ENCODE results near the gene UBALD1.
"Not testable (repeated sequence)": the region's sequence is repeated elsewhere in the genome, so short reads cannot be mapped to it uniquely, and the experiment has no call there.

UBALD1 gene

GRCh38 chr16:4593086-4593485 lies 21.6 kb downstream of the UBALD1 start:
- no peak for FAIRE-seq

- no peak for FAIRE-seq
Observed at GRCh38 chr16:4591706-4592470, 22.8 kb downstream of the UBALD1 start.

GRCh38 chr16:4591191-4591590 lies 23.5 kb downstream of the UBALD1 start:
- no peak for FAIRE-seq

- FAIRE-seq, result no peak
Observed at GRCh38 chr16:4588961-4589360, 25.7 kb downstream of the UBALD1 start.

GRCh38 chr16:4588386-4588785 lies 26.3 kb downstream of the UBALD1 start:
- no peak for FAIRE-seq

GRCh38 chr16:4586291-4586690 lies 28.4 kb downstream of the UBALD1 start:
- FAIRE-seq, result no peak

GRCh38 chr16:4583906-4584305 lies 30.8 kb downstream of the UBALD1 start:
- no peak for FAIRE-seq

GRCh38 chr16:4580250-4580649 lies 34.4 kb downstream of the UBALD1 start:
- no peak for FAIRE-seq

GRCh38 chr16:4578961-4579530 lies 35.6 kb downstream of the UBALD1 start:
- no peak for FAIRE-seq

GRCh38 chr16:4576008-4576407 lies 38.7 kb downstream of the UBALD1 start:
- no peak for FAIRE-seq

GRCh38 chr16:4574919-4575705 lies 39.6 kb downstream of the UBALD1 start:
- FAIRE-seq, result no peak

GRCh38 chr16:4573926-4574325 lies 40.8 kb downstream of the UBALD1 start:
- FAIRE-seq, result not testable (repeated sequence)

- no peak for FAIRE-seq
Observed at GRCh38 chr16:4572715-4573114, 42.0 kb downstream of the UBALD1 start.

GRCh38 chr16:4570688-4571321 lies 43.9 kb downstream of the UBALD1 start:
- no peak for FAIRE-seq

GRCh38 chr16:4570086-4570485 lies 44.6 kb downstream of the UBALD1 start:
- FAIRE-seq, result no peak

- no peak for FAIRE-seq
Observed at GRCh38 chr16:4566144-4566543, 48.5 kb downstream of the UBALD1 start.

- no peak for FAIRE-seq
Observed at GRCh38 chr16:4564661-4565267, 49.9 kb downstream of the UBALD1 start.

- FAIRE-seq, result no peak
Observed at GRCh38 chr16:4561596-4561995, 53.1 kb downstream of the UBALD1 start.
